HuH-7.5 (cell line): ENCODE measurements around the gene CHMP1A.
"Not testable (repeated sequence)": the region's sequence is repeated elsewhere in the genome, so short reads cannot be mapped to it uniquely, and the experiment has no call there.

Source experiments
- DNase-seq: peaks from one replicate; pipeline ENCODE4 v3.0.0; 2011; ENCODE audit warnings: low spot score

The CHMP1A gene

GRCh38 chr16:89658221-89658879 is 842 bp upstream of the CHMP1A start:
- DNase-seq = peak; percentile 85

GRCh38 chr16:89656435-89657121 is 930 bp downstream of the CHMP1A start:
- no peak for DNase-seq

- no peak for DNase-seq
Measured at GRCh38 chr16:89655062-89655643, 2.4 kb downstream of the CHMP1A start.

DNA sequence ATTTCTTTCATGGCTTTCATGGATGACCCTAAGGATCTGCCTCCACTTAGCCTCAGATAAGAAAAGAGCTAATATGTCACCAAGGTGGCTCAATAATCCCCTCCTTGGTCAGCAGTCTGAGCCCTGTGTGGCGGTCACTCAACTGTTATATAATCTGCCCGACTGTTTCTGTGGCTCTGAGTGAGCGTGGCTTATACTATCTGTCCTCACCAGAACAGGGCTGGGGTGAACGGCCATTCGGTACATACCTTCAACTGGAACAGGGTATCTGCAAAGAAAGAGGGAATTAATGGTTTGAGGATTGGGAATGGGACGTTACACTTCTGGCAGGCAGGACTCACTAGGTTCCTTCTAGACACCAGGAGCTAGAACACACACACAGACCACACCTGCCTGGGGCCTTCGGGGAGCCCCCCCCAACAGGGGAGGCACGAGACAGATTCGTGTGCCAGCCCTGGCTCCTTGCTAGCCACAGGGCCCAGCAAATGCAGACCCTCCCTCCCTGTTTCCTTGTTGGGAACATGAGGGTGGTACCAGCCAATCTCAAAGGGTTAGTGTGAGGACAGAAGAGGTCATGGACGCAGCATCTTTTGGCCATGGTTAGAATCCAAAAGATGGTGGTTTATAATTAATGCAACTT is 3.7 kb downstream of the CHMP1A start:
- no peak for DNase-seq

GRCh38 chr16:89651584-89651983 is 5.9 kb downstream of the CHMP1A start:
- no peak for DNase-seq

- DNase-seq = no peak
Measured at GRCh38 chr16:89646906-89647305, 10.6 kb downstream of the CHMP1A start.

GRCh38 chr16:89646270-89646669 is 11.2 kb downstream of the CHMP1A start:
- no peak for DNase-seq

GRCh38 chr16:89645122-89645521 is 12.4 kb downstream of the CHMP1A start:
- no peak for DNase-seq

DNA sequence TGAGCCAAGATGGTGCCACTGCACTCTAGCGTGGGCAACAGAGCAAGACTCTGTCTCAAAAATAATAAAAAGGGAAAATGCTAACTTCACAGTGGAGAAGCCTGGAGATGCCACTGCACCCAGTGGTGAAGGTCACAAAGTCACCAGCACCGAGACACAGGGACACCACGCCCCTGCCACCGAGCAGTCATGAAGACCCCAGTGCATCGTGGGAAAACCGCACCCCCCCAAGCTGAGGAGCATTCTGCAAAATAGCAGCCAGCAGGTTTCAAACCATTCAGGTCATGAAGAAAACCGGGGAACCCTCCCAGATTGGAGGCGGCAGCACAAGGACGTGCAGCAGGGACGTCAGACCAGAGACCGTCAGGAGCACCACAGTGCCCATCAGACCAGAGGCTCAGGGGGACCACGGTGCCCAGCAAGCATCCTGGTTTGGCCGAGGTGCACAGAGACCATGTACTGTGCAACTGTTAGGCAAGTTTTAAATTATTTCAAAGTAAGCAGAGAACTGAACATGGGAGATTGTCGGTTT is 13.7 kb downstream of the CHMP1A start:
- no peak for DNase-seq

GRCh38 chr16:89642574-89642973 is 14.9 kb downstream of the CHMP1A start:
- no peak for DNase-seq

DNA sequence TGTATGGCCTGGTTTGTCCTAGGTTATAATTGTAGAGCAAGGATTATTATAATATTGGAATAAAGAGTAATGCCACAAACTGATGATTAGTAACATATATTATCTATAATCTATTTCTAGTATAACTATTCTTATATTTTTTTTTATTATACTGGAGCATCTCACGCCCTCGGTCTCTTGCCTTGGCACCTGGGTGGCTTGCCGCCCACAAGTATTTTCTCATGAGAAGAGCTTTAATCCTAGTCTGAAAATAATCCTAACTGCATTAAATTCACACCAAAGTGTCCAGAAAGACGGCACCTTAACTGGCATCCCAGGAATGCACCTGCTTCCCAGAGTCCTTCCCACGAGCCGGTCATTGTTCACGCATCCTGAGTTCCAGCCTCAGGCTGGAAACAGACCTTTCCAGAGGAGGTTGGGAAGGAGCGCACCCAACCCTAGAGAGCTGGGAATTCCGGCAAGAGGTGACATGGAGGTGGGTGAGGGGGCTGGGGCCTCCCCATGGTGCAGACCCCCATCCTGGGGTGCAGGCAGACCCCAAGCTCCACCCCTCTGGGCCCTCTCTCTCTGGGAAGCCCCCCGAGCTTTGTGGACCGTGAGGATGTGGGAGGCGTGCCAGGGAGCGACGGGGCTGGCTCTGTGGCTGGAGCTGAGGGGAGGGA is 15.9 kb downstream of the CHMP1A start:
- no peak for DNase-seq

- no peak for DNase-seq
Measured at GRCh38 chr16:89639385-89639784, 18.1 kb downstream of the CHMP1A start.

- DNase-seq = no peak
Measured at GRCh38 chr16:89638455-89638854, 19.1 kb downstream of the CHMP1A start.

DNA sequence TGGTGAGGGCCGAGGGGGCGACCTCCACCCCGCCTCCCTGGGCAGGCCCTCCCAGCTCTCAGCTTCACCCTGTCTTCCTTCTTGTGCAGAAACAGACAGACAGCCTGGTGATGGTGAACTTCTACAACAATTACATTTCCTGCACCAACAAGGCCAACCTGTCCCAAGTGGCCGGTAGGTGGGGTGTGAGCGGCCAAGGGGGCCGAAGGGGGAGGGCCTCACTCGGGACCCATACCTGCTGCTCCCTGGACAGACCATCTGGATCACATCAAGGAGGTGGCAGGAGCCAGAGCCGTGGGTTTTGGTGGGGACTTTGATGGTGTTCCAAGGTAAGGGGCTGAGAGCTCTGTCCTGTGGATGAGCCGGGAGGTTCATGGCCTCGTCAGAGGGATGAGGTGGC is 20.1 kb downstream of the CHMP1A start:
- no peak for DNase-seq

GRCh38 chr16:89636663-89637062 is 20.8 kb downstream of the CHMP1A start:
- no peak for DNase-seq

DNA sequence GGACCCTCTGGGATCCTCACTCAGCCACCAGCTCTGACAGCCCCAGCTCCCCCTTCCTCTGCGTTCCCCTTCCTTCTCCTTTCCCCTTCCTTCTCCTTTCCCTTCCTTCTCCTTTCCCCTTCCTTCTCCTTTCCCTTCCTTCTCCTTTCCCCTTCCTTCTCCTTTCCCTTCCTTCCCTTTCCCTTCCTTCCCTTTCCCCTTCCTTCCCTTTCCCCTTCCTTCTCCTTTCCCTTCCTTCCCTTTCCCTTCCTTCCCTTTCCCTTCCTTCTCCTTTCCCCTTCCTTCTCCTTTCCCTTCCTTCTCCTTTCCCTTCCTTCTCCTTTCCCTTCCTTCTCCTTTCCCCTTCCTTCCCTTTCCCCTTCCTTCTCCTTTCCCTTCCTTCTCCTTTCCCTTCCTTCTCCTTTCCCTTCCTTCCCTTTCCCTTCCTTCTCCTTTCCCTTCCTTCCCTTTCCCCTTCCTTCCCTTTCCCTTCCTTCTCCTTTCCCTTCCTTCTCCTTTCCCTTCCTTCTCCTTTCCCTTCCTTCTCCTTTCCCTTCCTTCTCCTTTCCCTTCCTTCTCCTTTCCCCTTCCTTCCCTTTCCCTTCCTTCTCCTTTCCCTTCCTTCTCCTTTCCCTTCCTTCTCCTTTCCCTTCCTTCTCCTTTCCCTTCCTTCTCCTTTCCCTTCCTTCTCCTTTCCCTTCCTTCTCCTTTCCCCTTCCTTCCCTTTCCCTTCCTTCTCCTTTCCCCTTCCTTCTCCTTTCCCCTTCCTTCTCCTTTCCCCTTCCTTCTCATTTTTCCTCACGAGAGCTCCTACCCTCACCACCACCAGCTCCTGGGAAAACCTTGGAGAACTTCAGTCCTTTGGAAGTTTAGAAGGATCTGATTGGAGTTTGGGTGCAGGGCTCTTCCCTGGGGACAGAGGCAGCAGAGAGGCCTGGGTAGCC is 22.8 kb downstream of the CHMP1A start:
- DNase-seq = not testable (repeated sequence)

GRCh38 chr16:89633064-89633631 is 24.4 kb downstream of the CHMP1A start:
- DNase-seq = no peak

DNA sequence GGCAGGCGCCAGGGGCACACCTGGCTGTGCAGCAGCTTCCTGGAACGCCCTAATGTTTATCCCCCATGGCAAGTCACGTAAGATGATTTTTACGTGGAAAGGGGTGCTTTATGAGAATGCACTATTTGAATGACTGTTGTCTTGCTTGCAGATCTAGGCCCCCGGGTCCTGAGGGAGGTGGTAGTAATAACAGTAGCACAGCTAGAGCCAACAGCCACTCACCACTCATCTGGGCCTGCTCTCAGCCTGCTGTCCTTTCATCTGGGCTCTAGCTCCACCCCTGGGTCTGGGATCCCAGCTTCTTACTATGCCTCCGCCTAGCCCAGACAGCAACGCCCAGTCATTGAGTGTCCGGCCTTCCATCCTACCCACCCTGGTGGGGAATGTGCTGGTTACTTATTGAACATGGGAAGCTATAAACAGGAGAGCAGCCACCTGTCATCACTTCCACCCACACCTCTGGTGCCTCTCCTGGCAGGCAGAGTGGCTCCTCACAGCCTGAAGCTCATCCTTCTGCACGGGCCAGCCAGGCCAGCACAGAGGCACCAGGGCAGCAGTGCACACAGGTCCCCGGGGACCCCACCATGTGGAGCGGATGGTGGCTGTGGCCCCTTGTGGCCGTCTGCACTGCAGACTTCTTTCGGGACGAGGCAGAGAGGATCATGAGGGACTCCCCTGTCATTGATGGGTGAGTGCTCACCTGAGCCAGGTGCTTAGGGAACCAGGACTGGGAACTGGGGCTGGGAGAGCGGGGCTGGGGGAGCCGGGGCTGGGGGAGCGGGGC is 27.5 kb downstream of the CHMP1A start:
- DNase-seq = no peak

DNA sequence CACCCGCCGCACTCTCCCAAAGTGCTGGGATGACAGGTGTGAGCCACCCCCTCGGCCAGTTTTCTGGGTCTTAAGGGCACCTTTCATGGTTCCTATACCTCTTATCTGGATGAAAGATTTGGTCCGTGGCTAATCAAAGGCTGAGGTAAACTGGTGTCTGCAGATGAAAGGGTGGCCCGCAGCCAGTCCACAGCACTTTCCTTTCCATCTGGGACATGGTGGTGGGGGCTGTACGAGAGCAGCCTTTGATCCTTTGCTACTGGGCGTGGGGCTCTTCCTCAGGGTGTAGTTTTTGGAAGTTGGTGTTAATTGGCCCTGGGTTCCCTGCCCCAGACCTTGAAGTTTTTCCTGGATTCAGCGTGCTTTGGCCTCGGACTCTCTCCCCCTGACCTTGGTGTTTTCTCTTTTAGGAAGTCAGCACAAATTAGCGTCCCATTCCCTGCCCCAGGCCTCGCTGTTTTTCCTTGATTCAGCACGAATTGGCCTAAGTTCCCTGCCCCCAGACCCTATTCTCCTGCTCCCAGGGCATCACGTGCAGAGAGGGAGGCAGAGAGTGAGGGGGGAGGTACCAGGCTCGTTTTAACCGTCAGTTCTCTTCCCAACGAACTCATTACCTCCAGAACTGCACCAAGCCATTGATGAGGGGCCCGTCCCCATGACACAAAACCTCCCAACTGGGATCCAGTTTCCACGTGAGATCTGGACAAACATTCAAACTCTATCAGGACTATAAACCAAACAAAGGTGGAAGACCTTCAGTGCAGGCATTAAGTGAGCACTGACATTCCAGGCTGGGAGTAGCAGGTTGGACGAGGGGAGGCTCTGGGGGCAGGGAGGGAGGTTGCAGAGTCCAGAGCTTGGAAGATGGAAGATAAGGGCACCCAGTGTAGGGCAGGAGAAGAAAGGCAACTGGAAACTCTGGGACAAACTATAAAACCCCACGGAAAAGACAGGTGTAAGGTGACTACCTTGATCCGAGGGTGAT is 32.4 kb downstream of the CHMP1A start:
- no peak for DNase-seq
